ENCODE results near the gene SMTNL2. TPM values are rescaled to one million over a fixed set of nuclear protein-coding genes. Genes with fewer than 3 reads are reported as not detected.

The SMTNL2 gene
- total RNA-seq, 1 experiment from 2014 or later, result 39.3 TPM

GRCh38 chr17:4544951-4545216, 39.4 kb upstream of the SMTNL2 start:
- no TSS peak for BruUV-seq (replicated peaks)
- no peak overlapping the region for H3K4me3 Mint-ChIP-seq (ENCODE audit: unreplicated experiment)
- no peak overlapping the region for H3K27ac Mint-ChIP-seq (ENCODE audit: unreplicated experiment)
- no peak for TF ChIP-seq CTCF (IDR thresholded peaks at IDR 0.05; ENCODE audit: insufficient read depth in 1 of 2, low read depth in 1 of 2, low read length in 1 of 2, severe bottlenecking in 1 of 2, unreplicated experiment in 1 of 2)
- POLR2A ChIA-PET, result no interaction called here
- Histone ChIP-seq H3K36me3 (ENCODE audit: control insufficient read depth, insufficient read depth, low read length) (no peaks in the 10 kb centered on the region), H3K4me3 (ENCODE audit: low read depth, low read length) (no peak overlapping the region), H3K27me3 (replicated peaks; ENCODE audit: control insufficient read depth, insufficient read depth, low read length) (no peaks in the 10 kb centered on the region), H3K9me3 (no peaks in the 10 kb centered on the region), H3K4me1 (no peaks in the 10 kb centered on the region)
- no peak for DNase-seq
- CTCF ChIA-PET, result no interaction called here
- peaks cover 35% of the 10 kb centered on the region for H3K36me3 Mint-ChIP-seq (ENCODE audit: insufficient read depth, unreplicated experiment)
- H3K27me3 Mint-ChIP-seq (ENCODE audit: insufficient read depth, unreplicated experiment), result no peaks in the 10 kb centered on the region
- no peaks in the 10 kb centered on the region for H3K9me3 Mint-ChIP-seq (ENCODE audit: unreplicated experiment)
- intact Hi-C loops (cut with micrococcal nuclease; ENCODE audit: unreplicated experiment), result loop anchor here (5.0 kb wide), 1 partner anchor 123 kb away; no protein-coding TSS in a partner anchor
- H3K4me1 Mint-ChIP-seq (ENCODE audit: low read depth, unreplicated experiment), result no peaks in the 10 kb centered on the region

GRCh38 chr17:4545217-4545951, 38.9 kb upstream of the SMTNL2 start:
- H3K36me3 ChIP-seq (ENCODE audit: control insufficient read depth, insufficient read depth, low read length), result no peaks in the 10 kb centered on the region
- DNase-seq, result no peak
- peaks cover 31% of the 10 kb centered on the region for H3K36me3 Mint-ChIP-seq (ENCODE audit: insufficient read depth, unreplicated experiment)
- ChIA-PET POLR2A (no interaction called here), CTCF (no interaction called here)
- H3K27me3 ChIP-seq (replicated peaks; ENCODE audit: control insufficient read depth, insufficient read depth, low read length), result no peaks in the 10 kb centered on the region
- no peaks in the 10 kb centered on the region for H3K4me1 Mint-ChIP-seq (ENCODE audit: low read depth, unreplicated experiment)
- H3K9me3 Mint-ChIP-seq (ENCODE audit: unreplicated experiment), result no peaks in the 10 kb centered on the region
- no peak overlapping the region for H3K4me3 Mint-ChIP-seq (ENCODE audit: unreplicated experiment)
- BruUV-seq (replicated peaks), result no TSS peak
- no peak overlapping the region for H3K4me3 ChIP-seq (ENCODE audit: low read depth, low read length)
- H3K4me1 ChIP-seq, result no peaks in the 10 kb centered on the region
- no peaks in the 10 kb centered on the region for H3K27me3 Mint-ChIP-seq (ENCODE audit: insufficient read depth, unreplicated experiment)
- H3K27ac Mint-ChIP-seq (ENCODE audit: unreplicated experiment), result no peak overlapping the region
- TF ChIP-seq CTCF (IDR thresholded peaks at IDR 0.05; ENCODE audit: insufficient read depth in 1 of 2, low read depth in 1 of 2, low read length in 1 of 2, severe bottlenecking in 1 of 2, unreplicated experiment in 1 of 2), result no peak
- intact Hi-C loops (cut with micrococcal nuclease; ENCODE audit: unreplicated experiment), result no loop called here
- H3K9me3 ChIP-seq, result no peaks in the 10 kb centered on the region

DNA sequence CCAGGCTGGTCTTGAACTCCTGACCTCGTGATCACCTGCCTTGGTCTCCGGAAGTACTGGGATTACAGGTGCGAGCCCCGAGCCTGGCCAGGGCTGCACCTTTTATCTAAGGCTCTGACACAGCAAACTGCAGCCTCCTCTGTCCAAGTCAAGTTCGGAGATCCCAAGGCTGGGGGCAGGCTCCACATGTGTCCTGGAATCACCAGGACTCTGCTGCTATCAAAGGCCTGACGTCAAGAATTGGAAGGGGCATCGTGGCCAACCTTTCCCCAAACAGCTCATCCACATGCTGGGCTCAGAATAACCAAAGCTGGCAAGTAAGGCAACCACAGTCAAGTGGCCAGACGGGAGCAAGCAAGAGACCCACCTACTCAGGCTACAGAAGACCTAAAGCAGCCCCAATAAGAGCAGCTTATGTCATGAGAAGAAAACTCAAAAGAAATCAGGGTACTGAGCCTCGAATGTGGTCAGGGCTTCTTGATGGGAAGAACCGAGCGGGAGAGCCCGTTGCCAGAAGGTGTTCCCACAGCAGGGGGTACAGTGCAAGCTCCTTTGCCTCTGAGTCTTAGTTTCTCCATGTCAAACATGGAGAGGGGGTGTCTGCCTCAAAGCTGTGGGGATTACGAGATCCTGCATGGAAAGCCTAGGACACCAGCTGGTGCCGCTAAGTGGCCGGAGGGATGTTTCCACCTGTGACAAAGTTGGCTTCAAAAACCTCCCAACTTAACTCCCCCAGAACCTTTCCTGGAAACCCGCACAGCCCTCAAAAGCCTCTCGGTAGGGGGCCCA, 37.0 kb upstream of the SMTNL2 start:
- DNase-seq, result no peak
- Mint-ChIP-seq H3K4me1 (ENCODE audit: low read depth, unreplicated experiment) (no peaks in the 10 kb centered on the region), H3K27me3 (ENCODE audit: insufficient read depth, unreplicated experiment) (no peaks in the 10 kb centered on the region), H3K36me3 (ENCODE audit: insufficient read depth, unreplicated experiment) (peaks cover 33% of the 10 kb centered on the region), H3K27ac (ENCODE audit: unreplicated experiment) (no peak overlapping the region), H3K9me3 (ENCODE audit: unreplicated experiment) (no peaks in the 10 kb centered on the region), H3K4me3 (ENCODE audit: unreplicated experiment) (no peak overlapping the region)
- Histone ChIP-seq H3K4me1 (no peaks in the 10 kb centered on the region), H3K4me3 (ENCODE audit: low read depth, low read length) (no peak overlapping the region), H3K9me3 (no peaks in the 10 kb centered on the region), H3K27me3 (replicated peaks; ENCODE audit: control insufficient read depth, insufficient read depth, low read length) (no peaks in the 10 kb centered on the region), H3K36me3 (ENCODE audit: control insufficient read depth, insufficient read depth, low read length) (no peaks in the 10 kb centered on the region)
- POLR2A ChIA-PET, result no interaction called here
- TF ChIP-seq CTCF (IDR thresholded peaks at IDR 0.05; ENCODE audit: insufficient read depth in 1 of 2, low read depth in 1 of 2, low read length in 1 of 2, severe bottlenecking in 1 of 2, unreplicated experiment in 1 of 2), result no peak
- CTCF ChIA-PET, result no interaction called here
- intact Hi-C loops (cut with micrococcal nuclease; ENCODE audit: unreplicated experiment), result no loop called here
- no TSS peak for BruUV-seq (replicated peaks)
